ENCODE measurements around the gene PNLIPRP3.

DNA sequence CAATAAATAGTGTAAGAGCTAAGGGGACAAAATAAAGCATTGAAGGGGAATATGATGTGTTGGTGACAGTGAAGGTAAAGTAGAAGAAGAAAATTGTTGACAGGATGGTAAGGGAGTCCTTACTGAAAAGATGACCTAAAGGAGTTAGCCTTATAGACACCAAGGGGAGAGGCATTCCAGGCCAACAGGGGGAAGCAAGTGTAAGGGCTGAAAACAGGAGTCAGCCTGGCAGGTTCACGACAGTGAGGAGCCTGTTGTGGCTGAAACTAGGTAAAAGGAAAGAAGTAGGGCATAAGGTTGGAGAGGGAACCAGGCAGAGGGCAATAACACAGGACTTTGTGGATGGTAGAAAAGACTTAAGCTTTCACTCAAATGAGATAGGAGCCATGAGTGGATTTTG lies 34.0 kb downstream of the PNLIPRP3 start:
- TF ChIP-seq POLR2A (IDR thresholded peaks at IDR 0.05) (no peak), POLR2AphosphoS5 (IDR thresholded peaks at IDR 0.05) (no peak)
- TF ChIP-seq, protein P1, sequence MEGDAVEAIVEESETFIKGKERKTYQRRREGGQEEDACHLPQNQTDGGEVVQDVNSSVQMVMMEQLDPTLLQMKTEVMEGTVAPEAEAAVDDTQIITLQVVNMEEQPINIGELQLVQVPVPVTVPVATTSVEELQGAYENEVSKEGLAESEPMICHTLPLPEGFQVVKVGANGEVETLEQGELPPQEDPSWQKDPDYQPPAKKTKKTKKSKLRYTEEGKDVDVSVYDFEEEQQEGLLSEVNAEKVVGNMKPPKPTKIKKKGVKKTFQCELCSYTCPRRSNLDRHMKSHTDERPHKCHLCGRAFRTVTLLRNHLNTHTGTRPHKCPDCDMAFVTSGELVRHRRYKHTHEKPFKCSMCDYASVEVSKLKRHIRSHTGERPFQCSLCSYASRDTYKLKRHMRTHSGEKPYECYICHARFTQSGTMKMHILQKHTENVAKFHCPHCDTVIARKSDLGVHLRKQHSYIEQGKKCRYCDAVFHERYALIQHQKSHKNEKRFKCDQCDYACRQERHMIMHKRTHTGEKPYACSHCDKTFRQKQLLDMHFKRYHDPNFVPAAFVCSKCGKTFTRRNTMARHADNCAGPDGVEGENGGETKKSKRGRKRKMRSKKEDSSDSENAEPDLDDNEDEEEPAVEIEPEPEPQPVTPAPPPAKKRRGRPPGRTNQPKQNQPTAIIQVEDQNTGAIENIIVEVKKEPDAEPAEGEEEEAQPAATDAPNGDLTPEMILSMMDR (IDR thresholded peaks at IDR 0.05), result no peak

Data from breast epithelium (tissue), 3 donors.